Chondrocyte (in vitro differentiated cells): ENCODE measurements around the gene DIAPH2. TPM values are rescaled to one million over a fixed set of nuclear protein-coding genes. Genes with fewer than 3 reads are reported as not detected.

Experiments used
- DNase-seq: peaks from one replicate; pipeline ENCODE4 v3.0.0; 2021; ENCODE audit warnings: mixed read lengths, low spot score
- H3K27ac Mint-ChIP-seq: one replicate; pipeline ENCODE4 v1.8.0; 2021; ENCODE audit warnings: mild to moderate bottlenecking, moderate library complexity, mixed read lengths; ENCODE audit not compliant: unreplicated experiment
- H3K27me3 Mint-ChIP-seq: 2 replicates; pipeline ENCODE4 v1.8.0; 2021; ENCODE audit warnings: low read depth, mixed read lengths
- H3K36me3 Mint-ChIP-seq: 2 replicates; pipeline ENCODE4 v1.8.0; 2021; ENCODE audit warnings: low read depth, mixed read lengths
- H3K4me1 Mint-ChIP-seq: 2 replicates; pipeline ENCODE4 v1.8.0; 2021; ENCODE audit warnings: low read depth, mild to moderate bottlenecking, mixed read lengths
- H3K4me3 Mint-ChIP-seq: one replicate; pipeline ENCODE4 v1.8.0; 2021; ENCODE audit warnings: mild to moderate bottlenecking, moderate library complexity, mixed read lengths; ENCODE audit not compliant: unreplicated experiment
- H3K9me3 Mint-ChIP-seq: 2 replicates; pipeline ENCODE4 v1.8.0; 2021; ENCODE audit warnings: low read depth, mixed read lengths
- CTCF ChIP-seq: fragments of 200-600 bp; sonication (generic); IDR thresholded peaks from 2 replicates; pipeline ENCODE4 v1.5.0; 2021; ENCODE audit warnings: antibody characterized with exemption, mild to moderate bottlenecking, moderate library complexity
- total RNA-seq: library from RNA; stranded (reverse); gene quantifications from 3 replicates; pipeline ENCODE4 v1.2.1, GENCODE V29; 2021

The DIAPH2 gene
- total RNA-seq, 1 donor from 2014 or later = 14.5 TPM

- no peak overlapping the region for H3K27ac Mint-ChIP-seq
- no peak for TF ChIP-seq CTCF
- H3K27me3 Mint-ChIP-seq = no peaks in the 10 kb centered on the region
- no peaks in the 10 kb centered on the region for H3K9me3 Mint-ChIP-seq
- no peak overlapping the region for H3K4me3 Mint-ChIP-seq
- no peak for DNase-seq
- no peaks in the 10 kb centered on the region for H3K36me3 Mint-ChIP-seq
- peaks cover 8% of the 10 kb centered on the region for H3K4me1 Mint-ChIP-seq
Measured at GRCh38 chrX:97066381-97066780, 381.7 kb downstream of the DIAPH2 start.

- no peak overlapping the region for H3K4me3 Mint-ChIP-seq
Measured at GRCh38 chrX:97070346-97070745, 385.7 kb downstream of the DIAPH2 start.

GRCh38 chrX:97074400-97074799, 389.8 kb downstream of the DIAPH2 start:
- no peaks in the 10 kb centered on the region for H3K9me3 Mint-ChIP-seq
- H3K36me3 Mint-ChIP-seq = no peaks in the 10 kb centered on the region
- no peak for DNase-seq
- no peak for TF ChIP-seq CTCF
- no peak overlapping the region for H3K4me3 Mint-ChIP-seq
- H3K27ac Mint-ChIP-seq = no peak overlapping the region
- peaks cover 26% of the 10 kb centered on the region for H3K4me1 Mint-ChIP-seq
- H3K27me3 Mint-ChIP-seq = no peaks in the 10 kb centered on the region

More at GRCh38 chrX:97070346-97070745, 385.7 kb downstream of the DIAPH2 start:
- no peak for TF ChIP-seq CTCF
- no peak for DNase-seq
- Mint-ChIP-seq H3K27me3 (no peaks in the 10 kb centered on the region), H3K4me1 (peaks cover 20% of the 10 kb centered on the region), H3K27ac (peak overlapping the region; percentile 8), H3K36me3 (no peaks in the 10 kb centered on the region), H3K9me3 (no peaks in the 10 kb centered on the region)

- no peaks in the 10 kb centered on the region for H3K9me3 Mint-ChIP-seq
- no peak overlapping the region for H3K27ac Mint-ChIP-seq
- H3K4me1 Mint-ChIP-seq = no peaks in the 10 kb centered on the region
- DNase-seq = no peak
- no peak overlapping the region for H3K4me3 Mint-ChIP-seq
- no peaks in the 10 kb centered on the region for H3K27me3 Mint-ChIP-seq
- TF ChIP-seq CTCF = no peak
- no peaks in the 10 kb centered on the region for H3K36me3 Mint-ChIP-seq
Measured at GRCh38 chrX:97089116-97089515, 404.5 kb downstream of the DIAPH2 start.

GRCh38 chrX:97096385-97096784, 411.7 kb downstream of the DIAPH2 start:
- H3K9me3 Mint-ChIP-seq = no peaks in the 10 kb centered on the region
- peaks cover 11% of the 10 kb centered on the region for H3K4me1 Mint-ChIP-seq
- no peak for DNase-seq
- H3K36me3 Mint-ChIP-seq = no peaks in the 10 kb centered on the region
- H3K27me3 Mint-ChIP-seq = no peaks in the 10 kb centered on the region
- TF ChIP-seq CTCF = no peak
- H3K4me3 Mint-ChIP-seq = no peak overlapping the region
- H3K27ac Mint-ChIP-seq = peak overlapping the region; percentile 6
